C4-2B (cell line): ENCODE results near the gene ADGRD1.

Experiments used
- ZFX ChIP-seq: fragments of 450-650 bp; IDR thresholded peaks from 2 replicates; pipeline ENCODE4 v1.6.1; 2017
- TF ChIP-seq, protein P1 (sequence below): fragments of 450-650 bp; conservative IDR thresholded peaks from 2 replicates; pipeline ENCODE4 v1.5.1; 2017; ENCODE audit warnings: mild to moderate bottlenecking

DNA sequence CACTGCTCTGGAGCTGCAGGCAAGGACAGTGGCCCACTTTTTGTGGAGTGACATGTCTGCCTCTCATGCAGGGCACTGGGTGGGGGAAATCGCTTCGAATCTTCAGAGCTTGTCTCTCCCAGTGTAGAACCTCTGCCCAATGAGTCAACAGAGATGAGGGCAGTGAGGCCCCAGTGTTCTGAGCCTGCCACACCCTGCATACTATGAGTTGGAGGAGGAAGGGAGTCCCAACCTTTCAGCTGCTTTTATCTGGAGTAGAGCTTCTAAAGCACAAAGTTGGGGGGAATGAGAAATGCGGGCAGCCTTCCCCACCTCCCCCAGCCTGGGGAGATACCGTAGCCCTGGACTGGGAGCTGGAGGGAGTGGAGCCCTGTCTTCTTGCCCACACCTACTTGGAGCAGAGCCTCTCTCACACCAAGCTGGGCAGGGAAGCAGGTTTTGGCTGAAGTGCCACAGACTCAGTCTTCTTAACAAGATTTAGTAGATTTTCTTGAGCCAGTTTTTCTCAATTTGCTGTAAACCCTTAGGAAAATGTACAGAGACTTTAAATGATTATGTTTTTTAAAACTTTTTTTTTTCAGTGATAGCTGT lies 159.1 kb downstream of the ADGRD1 start:
- TF ChIP-seq, protein P1, sequence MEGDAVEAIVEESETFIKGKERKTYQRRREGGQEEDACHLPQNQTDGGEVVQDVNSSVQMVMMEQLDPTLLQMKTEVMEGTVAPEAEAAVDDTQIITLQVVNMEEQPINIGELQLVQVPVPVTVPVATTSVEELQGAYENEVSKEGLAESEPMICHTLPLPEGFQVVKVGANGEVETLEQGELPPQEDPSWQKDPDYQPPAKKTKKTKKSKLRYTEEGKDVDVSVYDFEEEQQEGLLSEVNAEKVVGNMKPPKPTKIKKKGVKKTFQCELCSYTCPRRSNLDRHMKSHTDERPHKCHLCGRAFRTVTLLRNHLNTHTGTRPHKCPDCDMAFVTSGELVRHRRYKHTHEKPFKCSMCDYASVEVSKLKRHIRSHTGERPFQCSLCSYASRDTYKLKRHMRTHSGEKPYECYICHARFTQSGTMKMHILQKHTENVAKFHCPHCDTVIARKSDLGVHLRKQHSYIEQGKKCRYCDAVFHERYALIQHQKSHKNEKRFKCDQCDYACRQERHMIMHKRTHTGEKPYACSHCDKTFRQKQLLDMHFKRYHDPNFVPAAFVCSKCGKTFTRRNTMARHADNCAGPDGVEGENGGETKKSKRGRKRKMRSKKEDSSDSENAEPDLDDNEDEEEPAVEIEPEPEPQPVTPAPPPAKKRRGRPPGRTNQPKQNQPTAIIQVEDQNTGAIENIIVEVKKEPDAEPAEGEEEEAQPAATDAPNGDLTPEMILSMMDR: no peak
- TF ChIP-seq ZFX: no peak
